ENCODE results near the gene PPP1R3A. TPM values are rescaled to one million over a fixed set of nuclear protein-coding genes. Genes with fewer than 3 reads are reported as not detected.

The PPP1R3A gene
- total and polyA plus RNA-seq, 10 of the 15 experiments (the other 5 are each of a cell fraction or from before 2014, with no cell fraction given), result not detected

GRCh38 chr7:113891828-113892227 lies 27.0 kb downstream of the PPP1R3A start (continued):
- no peak for TF ChIP-seq CUX1 (IDR thresholded peaks at IDR 0.05; ENCODE audit: insufficient replicate concordance, low read depth, low read length)
- TF ChIP-seq MEF2A (IDR thresholded peaks at IDR 0.05; ENCODE audit: insufficient read depth, low read depth, low read length), result no peak
- TF ChIP-seq FOS (IDR thresholded peaks at IDR 0.05; ENCODE audit: borderline replicate concordance, extremely low read depth, insufficient read length), result no peak
- TF ChIP-seq HSF1 (IDR thresholded peaks at IDR 0.05; ENCODE audit: low read depth, low read length), result no peak
- TF ChIP-seq MTA3 (IDR thresholded peaks at IDR 0.05; ENCODE audit: borderline replicate concordance, low read length), result no peak
- TF ChIP-seq ZNF207 (IDR thresholded peaks at IDR 0.05; ENCODE audit: borderline replicate concordance), result no peak
- no peak for TF ChIP-seq CTCF (IDR thresholded peaks at IDR 0.05 in 2 of 3, conservative IDR thresholded peaks at IDR 0.05 in 1 of 3; ENCODE audit: control insufficient read depth in 2 of 3, extremely low read depth in 1 of 3, insufficient read depth in 1 of 3, low read depth in 3 of 3, low read length in 3 of 3)
